Suppressor macrophage (primary cell): ENCODE results near the gene MED13L.
A peak's percentile ranks its signal among the peaks of the same experiment; 100 is the strongest.

Experiments
- DNase-seq, 4 experiments: peaks; one replicate each; pipeline ENCODE4 v3.0.0-alpha.2; 2020 to 2022

MED13L gene

DNA sequence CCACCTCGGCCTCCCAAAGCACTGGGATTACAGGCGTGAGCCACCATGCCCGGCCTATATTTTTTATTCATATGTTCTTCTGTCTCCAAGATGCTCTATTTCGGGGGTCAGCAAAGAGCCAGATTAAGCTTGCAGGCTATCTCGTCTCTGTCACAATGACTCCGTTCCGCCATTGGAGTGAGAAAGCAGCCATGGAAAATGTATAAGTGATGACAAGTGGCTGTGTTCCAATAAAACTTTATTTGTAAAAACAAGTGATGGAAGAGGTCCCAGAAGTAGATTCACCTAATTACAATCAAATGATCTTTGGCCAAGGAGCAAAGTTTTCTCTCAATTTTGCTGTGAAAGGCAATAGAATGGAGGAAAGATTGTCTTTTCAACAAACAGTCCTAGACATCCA is 342.6 kb downstream of the MED13L start:
- no peak for DNase-seq

DNA sequence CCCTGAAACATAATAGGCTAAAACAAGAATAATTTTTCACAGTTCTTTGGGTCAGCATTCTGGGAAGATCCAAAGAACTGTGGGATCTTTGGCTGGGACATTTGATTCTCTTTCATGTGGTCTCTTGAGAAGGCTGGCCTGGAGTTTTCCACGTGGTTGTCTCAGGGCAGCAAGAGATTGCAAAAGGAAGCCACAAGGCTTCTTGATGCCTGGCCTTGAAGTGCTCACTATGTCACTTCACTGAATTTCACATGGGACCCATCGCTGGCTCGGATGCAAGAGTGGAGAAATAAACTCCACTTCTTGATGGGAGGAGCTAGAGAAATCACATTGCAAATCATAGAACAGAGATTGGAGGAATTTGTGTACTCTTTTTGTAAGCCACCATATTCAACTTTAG is 343.4 kb downstream of the MED13L start:
- DNase-seq, result no peak

DNA sequence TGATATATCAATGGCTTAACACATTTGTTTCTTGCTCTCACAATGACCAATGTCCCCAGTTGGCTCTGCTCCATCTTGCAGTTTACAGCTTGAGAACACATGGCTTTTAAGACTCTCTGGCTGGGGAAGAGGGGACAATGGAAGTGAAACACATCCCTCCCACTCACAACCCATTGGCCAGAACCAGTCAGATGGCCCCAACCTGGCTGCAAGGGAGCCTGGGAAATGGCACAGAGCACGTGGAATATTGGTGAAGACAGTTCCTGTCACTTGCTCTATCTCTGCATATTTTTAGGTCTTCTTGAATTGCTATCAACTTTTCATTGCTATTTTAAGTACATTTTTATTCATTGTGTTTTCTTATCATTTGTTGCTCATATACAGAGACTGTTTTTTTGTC is 345.4 kb downstream of the MED13L start:
- no peak for DNase-seq

DNA sequence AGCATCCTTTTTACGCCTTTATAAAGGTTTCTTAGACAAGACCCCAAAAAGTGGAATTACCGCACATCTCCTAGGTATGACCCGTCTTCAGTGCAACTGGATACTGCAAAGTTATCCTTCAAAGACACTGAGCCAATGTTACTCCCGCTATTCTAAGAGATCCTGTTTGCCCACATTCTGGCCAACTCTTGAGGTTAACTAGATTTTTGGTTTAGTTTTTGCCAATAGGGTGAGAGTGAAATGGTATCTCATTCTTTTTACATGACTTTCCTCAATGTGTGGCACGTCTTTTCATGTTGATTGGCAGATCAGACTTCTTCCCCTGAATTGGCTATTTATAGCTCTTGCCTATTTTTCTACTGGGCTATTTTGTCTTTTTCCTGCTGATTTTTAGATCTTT is 347.2 kb downstream of the MED13L start:
- DNase-seq, result no peak

DNA sequence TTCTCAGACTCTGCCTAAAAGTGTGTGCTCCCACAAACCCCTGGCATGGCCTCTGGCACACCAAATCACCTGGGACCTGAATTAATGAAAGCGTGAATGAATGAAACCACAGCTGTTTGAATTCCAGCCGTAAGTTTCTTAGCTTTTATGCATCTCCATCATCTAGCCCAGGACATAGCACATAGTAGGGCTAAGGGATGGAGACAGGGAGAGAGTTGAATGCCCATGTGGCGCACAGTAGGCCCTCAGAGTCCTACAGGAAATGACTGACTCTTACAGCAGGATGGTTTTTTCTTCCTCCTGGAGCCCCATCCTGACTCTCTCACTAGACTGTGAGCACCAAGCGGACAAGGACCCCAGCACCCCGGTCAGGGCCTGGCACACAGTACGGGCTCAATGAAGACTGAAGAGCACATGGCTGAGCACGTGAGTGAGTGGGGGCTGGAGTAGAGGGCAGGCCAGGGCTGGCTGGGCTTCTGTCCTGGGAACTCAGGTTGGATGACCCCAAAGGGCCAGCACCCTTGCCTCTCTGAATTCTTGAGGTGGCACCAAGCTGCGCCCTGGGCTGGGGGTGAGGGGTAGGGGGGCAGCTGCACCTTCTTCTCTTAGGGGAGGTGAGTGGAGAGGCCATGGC is 351.3 kb downstream of the MED13L start:
- no peak for DNase-seq

DNA sequence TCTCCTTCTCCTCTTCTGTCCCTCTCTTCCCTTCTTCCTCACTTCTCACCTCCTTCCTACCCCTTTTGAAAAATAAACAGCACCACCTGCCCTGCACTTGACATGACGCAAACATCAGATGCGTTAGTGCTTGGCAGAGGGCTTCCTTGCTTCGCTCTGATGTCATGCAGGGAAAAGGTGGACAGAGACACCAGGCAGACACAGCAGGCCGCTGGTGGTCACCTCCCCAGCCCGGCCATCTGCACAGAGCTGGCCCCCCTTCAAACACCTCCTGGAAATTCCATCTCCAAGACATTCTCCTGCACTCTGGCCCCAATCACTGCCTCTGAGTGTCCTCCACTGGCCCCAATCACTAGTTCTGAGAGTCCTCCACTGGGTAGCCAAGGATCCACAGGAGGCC is 353.6 kb downstream of the MED13L start:
- no peak for DNase-seq

DNA sequence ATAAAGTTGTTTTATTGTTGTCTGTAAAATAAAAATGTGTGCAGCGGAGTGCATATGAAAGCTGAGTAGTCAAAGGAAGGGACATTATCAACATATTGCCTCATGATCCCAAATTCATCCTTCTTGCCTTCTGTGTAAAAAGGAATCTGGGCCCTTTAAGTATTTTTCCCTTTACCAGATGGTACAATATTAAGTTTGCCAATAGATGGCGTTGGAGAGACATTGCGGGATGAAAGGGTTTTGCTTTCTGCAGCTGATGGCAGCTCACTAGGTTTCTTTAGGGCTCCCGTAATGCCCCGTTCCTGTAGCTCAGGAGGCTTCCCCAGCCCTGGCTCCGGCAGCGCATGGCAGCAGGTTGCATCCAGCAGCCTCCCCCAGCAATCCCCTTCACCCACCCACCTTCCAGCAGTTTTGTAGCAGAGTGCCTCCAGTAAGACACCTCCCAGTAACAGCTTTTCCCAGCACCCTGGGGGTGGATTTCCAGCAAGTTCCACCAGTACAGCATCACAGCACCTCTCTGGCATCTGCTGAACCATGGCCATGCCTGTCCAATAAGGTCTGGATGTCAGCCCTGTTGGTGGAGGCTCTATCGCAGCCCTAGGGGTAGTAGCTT is 354.4 kb downstream of the MED13L start:
- peak in 2 of 4 experiments; percentile 10 to 17 for DNase-seq

DNA sequence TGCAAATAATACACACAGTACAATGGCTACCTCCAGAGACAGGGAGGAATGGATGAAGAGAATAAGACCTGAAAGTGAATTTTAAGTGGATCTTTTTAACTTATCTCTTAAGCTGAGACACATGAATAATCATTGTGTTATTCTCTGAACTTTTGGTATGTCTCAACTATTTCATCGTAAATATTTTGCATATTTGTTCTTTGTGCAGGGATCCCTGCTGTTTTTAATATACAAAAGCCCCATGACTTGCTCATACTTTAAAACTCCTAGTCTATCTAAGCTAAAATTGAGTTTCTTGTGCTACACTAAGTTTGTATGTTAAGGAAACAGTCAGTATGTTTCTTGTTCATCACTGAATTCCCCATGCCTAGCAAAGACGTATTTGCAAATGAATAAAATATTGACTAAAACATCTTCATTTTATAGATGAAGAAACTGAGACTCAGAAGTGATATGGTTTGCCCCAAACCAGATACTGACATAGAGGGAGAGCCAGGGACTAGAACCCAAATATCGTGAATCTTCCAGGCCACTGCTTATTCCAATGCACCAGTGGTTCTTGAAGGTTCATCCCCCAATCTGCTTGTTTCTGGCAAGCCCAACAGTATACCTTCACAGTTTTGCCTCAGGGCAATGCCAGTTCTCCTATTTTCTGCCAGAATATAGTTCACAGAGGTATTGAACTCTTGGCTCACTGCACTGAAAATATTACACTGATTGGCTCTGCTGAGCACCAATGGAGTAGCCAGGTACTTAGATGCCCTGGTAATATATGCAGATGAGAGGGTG is 356.9 kb downstream of the MED13L start:
- DNase-seq, result no peak

DNA sequence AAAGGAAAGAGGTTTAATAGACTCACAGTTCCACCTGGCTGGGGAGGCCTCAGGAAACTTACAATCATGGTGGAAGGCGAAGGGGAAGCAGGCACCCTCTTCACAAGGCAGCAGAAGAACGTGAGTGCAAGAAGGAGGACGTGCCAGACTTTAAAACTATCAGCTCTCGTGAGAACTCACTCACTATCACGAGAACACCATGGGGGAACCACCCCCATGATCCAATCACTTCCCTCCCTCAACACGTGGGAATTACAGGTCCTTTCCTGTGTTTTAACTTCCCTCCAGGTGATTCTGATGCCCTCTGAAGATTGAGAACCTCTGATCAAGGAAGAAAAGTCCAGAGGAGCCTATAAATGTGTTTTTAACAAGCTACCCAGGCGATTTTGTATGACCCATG is 358.7 kb downstream of the MED13L start:
- peak in 2 of 4 experiments; percentile 8 to 26 for DNase-seq

DNA sequence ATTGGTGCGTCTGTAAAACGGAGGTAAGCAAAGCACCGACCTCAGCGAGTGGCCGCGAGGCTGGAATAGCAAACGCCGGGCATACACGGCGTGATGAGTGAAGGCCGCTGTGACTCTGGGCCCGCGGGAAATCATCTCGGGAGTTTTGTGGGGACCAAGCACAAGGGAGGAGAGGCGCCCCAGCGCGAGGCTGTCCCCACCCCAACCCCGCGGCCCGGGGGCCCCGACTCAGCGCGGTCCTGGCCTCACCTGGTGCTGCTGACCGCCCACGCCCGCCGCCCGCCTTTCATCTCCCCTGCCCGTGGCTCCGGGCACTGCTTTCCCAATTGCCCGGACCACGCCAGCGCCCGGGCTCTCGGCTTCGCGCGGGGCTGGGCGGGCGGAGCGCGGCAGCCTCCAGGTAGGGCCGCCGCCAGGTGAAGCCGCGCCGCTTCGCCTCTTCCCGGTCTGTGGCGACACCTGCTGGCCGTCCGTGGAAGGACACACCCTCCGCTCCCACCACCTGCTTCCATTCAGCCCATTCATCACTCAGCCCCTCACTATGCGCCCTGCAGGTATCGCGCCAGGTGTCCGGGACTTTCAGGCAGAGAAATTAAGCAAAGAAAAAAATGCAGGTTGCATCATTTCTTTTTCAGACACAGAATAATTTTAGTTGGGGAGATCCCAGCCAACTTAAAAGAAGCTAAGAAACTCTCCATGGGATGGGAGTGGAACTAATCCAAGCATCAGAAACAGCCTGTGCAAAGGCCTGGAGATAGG is 360.4 kb downstream of the MED13L start:
- peak; percentile 20 to 71 (median 55) for DNase-seq

DNA sequence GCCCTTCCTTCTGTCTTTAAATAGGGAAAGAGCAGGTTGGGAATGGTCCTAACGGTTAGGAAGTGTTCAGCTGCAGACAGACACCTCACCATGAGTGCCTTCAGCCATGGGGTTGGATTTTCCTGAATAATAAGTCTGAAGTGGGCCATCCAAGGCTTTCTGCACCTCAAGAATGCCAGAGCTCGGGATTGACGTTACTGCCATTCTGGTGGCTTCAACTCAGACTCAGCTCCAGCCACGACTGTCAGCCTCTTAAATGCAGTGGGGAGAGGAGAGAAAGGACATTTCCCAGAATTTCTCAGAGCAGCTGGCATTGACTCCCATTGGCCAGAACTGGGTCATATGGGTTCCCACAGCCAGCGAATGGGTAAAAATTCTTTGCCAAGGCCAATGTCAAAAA is 363.4 kb downstream of the MED13L start:
- DNase-seq, result no peak

DNA sequence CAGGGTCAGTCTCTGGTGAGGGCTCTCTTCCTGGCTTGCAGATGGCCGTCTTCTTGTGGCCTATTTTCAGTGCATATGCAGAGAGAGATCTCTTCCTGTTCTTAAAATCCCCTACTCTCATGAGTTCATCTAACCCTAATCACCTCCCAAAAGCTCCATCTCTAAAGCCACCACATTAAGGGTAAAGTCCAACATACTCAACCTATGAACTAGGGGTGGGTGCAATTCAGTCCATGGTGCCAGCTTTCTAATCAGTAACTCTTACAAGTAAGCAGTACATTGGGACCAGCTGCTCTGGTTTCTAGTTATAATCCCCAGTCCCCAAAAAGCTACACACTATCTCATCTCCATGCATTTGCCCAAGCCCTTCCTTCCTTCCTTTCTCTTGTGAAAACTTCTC is 365.1 kb downstream of the MED13L start:
- no peak for DNase-seq

DNA sequence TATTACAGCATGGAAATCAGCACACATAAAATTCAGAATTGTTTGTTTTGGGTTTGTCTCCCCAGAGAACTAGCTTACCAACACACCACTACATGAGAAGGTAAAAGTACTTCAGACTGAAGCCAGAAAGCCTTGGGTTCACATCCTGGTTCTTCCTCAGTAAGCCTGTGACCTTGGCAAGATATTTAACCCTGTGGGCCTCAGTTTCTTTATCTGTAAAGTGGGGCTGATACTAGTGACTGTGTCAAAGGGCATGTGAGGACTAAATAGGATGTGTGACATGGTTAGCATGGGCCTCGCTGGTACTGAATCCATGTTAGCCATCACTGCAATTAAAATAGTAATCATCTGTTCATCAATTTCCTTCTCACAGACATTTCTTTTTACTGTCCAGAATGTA is 366.1 kb downstream of the MED13L start:
- no peak for DNase-seq

DNA sequence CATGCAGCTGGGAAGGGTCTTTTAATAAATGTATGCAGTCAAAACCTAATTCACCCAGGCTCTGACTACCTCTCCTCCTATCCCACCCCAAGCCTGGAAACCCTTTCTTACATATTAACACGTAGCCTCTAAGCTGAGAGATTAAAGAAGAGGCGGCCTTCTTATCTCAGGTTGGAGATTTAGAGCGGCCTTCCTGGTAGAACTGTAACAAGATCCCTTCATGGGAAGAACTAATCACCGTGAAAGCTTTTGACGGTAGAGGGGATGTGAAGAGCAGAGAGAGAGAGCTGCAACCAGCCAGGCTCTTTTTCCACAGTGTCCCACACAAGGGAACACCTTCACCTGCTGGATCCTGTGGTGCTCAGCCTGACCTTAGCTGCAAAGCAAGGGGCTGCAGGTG is 367.4 kb downstream of the MED13L start:
- no peak for DNase-seq
